ENCODE results near the gene PDCD11. TPM values are rescaled to one million over a fixed set of nuclear protein-coding genes. Genes with fewer than 3 reads are reported as not detected.

PDCD11 gene
- total RNA-seq, 1 experiment from 2014 or later, result 78.8 TPM

- no peak for TF ChIP-seq GRHL2 (CRISPR knock-in tag; IDR thresholded peaks at IDR 0.05; ENCODE audit: insufficient replicate concordance, severe bottlenecking)
Observed at GRCh38 chr10:103454026-103454425, 57.6 kb downstream of the PDCD11 start (continued).

- TF ChIP-seq ELF4 (CRISPR knock-in tag; IDR thresholded peaks at IDR 0.05; ENCODE audit: low read depth) (no peak), E2F4 (CRISPR knock-in tag; IDR thresholded peaks at IDR 0.05; ENCODE audit: borderline replicate concordance, low read depth) (no peak), ZNF219 (CRISPR knock-in tag; IDR thresholded peaks at IDR 0.05; ENCODE audit: borderline replicate concordance) (no peak), USF1 (CRISPR knock-in tag; IDR thresholded peaks at IDR 0.05) (no peak), OVOL2 (CRISPR knock-in tag; IDR thresholded peaks at IDR 0.05; ENCODE audit: borderline replicate concordance) (no peak), RORB (CRISPR knock-in tag; IDR thresholded peaks at IDR 0.05) (no peak)
- no peak for ATAC-seq
- POLR2A ChIA-PET, result no interaction called here
Observed at GRCh38 chr10:103455235-103455634, 58.8 kb downstream of the PDCD11 start.

GRCh38 chr10:103456074-103456660 lies 59.7 kb downstream of the PDCD11 start:
- Mint-ChIP-seq H3K9me3 (no peaks in the 10 kb centered on the region), H3K36me3 (no peaks in the 10 kb centered on the region), H3K27me3 (ENCODE audit: low read depth) (no peaks in the 10 kb centered on the region), H3K27ac (no peak overlapping the region), H3K4me3 (no peak overlapping the region), H3K4me1 (peaks cover 6% of the 10 kb centered on the region; the same call in 1 of the 2 replicates)
- POLR2A ChIA-PET, result no interaction called here
- CTCF ChIA-PET, result interaction anchor here (0.9 to 2.3 kb wide), 2 partner anchors 16 to 29 kb away, joined by 3 to 12 read pairs; no protein-coding TSS in a partner anchor
- DNase-seq (ENCODE audit: low spot score) (no peak), ATAC-seq (no peak)
- TF ChIP-seq MXD4 (CRISPR knock-in tag; IDR thresholded peaks at IDR 0.05; ENCODE audit: borderline replicate concordance) (no peak), HMGA2 (CRISPR knock-in tag; IDR thresholded peaks at IDR 0.05) (no peak), NFATC4 (CRISPR knock-in tag; IDR thresholded peaks at IDR 0.05) (no peak), SP1 (CRISPR knock-in tag; conservative IDR thresholded peaks at IDR 0.05) (no peak), PREB (CRISPR knock-in tag; IDR thresholded peaks at IDR 0.05; ENCODE audit: borderline replicate concordance) (no peak), NR2C2 (CRISPR knock-in tag; IDR thresholded peaks at IDR 0.05) (no peak), ATF3 (CRISPR knock-in tag; conservative IDR thresholded peaks at IDR 0.05) (no peak), ZMAT4 (CRISPR knock-in tag; IDR thresholded peaks at IDR 0.05) (no peak), RORB (CRISPR knock-in tag; IDR thresholded peaks at IDR 0.05) (no peak), ESRRA (CRISPR knock-in tag; IDR thresholded peaks at IDR 0.05; ENCODE audit: borderline replicate concordance) (no peak), JUN (CRISPR knock-in tag; IDR thresholded peaks at IDR 0.05) (no peak), OVOL2 (CRISPR knock-in tag; IDR thresholded peaks at IDR 0.05; ENCODE audit: borderline replicate concordance) (no peak), NFE2L1 (CRISPR knock-in tag; IDR thresholded peaks at IDR 0.05) (no peak), USF2 (CRISPR knock-in tag; IDR thresholded peaks at IDR 0.05) (no peak), ZNF281 (CRISPR knock-in tag; IDR thresholded peaks at IDR 0.05) (no peak), ELF4 (CRISPR knock-in tag; IDR thresholded peaks at IDR 0.05; ENCODE audit: low read depth) (no peak), SOX15 (CRISPR knock-in tag; IDR thresholded peaks at IDR 0.05) (no peak), ZNF232 (CRISPR knock-in tag; IDR thresholded peaks at IDR 0.05) (no peak), MLX (CRISPR knock-in tag; IDR thresholded peaks at IDR 0.05) (no peak)

More at GRCh38 chr10:103455235-103455634, 58.8 kb downstream of the PDCD11 start:
- no peak for DNase-seq (ENCODE audit: low spot score)
- Mint-ChIP-seq H3K27ac (no peak overlapping the region), H3K36me3 (no peaks in the 10 kb centered on the region), H3K4me1 (peaks cover 10% of the 10 kb centered on the region; the same call in 1 of the 2 replicates), H3K9me3 (no peaks in the 10 kb centered on the region), H3K27me3 (ENCODE audit: low read depth) (no peaks in the 10 kb centered on the region), H3K4me3 (no peak overlapping the region)
- CTCF ChIA-PET, result interaction anchor here (2.3 to 5.7 kb wide), 2 partner anchors 21 to 30 kb away, joined by 12 to 49 read pairs; no protein-coding TSS in a partner anchor
